ENCODE results near the gene INSR.
"Not testable (repeated sequence)": the region's sequence is repeated elsewhere in the genome, so short reads cannot be mapped to it uniquely, and the experiment has no call there.

The INSR gene

DNA sequence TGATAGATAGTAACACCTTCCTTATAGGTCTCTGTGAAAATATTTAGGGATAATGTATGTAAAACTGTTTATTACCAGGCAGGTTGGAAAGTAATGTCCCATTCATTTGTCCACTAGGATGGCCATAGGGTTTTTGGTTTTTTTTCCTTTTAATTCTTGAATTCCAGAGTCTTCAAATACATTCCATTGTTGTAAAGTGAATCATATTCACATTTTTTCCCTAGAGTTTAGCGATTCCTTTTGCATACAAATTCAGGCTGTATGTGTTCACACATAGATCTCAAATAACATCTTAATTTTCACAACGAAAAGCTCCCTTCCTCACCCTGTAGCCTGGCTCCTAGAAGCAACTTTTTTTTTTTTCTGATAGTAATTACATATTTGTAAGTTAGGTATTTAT is 226.5 kb downstream of the INSR start:
- H3K9me3 Mint-ChIP-seq = peaks cover 3% of the 10 kb centered on the region
- peaks cover 7% of the 10 kb centered on the region for H3K36me3 Mint-ChIP-seq
- H3K27me3 Mint-ChIP-seq = no peaks in the 10 kb centered on the region
- no peak overlapping the region for H3K4me3 Mint-ChIP-seq
- DNase-seq (ENCODE audit: low spot score in 2 of 2) (no peak), ATAC-seq (ENCODE audit: low read depth) (no peak)
- H3K27ac Mint-ChIP-seq = no peak overlapping the region
- peaks cover 9% of the 10 kb centered on the region for H3K4me1 Mint-ChIP-seq

DNA sequence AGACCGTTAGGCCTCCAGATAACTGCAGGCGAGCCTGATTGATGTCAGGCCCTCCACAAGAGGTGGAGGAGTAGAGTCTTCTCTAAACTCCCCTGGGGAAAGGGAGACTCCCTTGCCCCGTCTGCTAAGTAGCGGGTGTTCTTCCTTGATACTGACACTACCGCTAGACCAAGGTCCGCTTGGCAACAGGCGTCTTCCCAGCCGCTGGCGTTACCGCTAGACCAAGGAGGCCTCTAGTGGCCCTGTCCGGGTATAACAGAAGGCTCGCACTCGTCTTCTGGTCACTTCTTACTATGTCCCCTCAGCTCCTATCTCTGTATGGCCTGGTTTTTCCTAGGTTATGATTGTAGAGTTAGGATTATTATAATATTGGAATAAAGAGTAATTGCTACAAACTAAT is 227.1 kb downstream of the INSR start:
- H3K27ac Mint-ChIP-seq; H3K27me3 Mint-ChIP-seq; H3K4me3 Mint-ChIP-seq; ATAC-seq (ENCODE audit: low read depth); H3K4me1 Mint-ChIP-seq; H3K9me3 Mint-ChIP-seq; H3K36me3 Mint-ChIP-seq: not testable (repeated sequence)
- peak in 1 of 2 donors; percentile 9 for DNase-seq (ENCODE audit: low spot score in 2 of 2)

DNA sequence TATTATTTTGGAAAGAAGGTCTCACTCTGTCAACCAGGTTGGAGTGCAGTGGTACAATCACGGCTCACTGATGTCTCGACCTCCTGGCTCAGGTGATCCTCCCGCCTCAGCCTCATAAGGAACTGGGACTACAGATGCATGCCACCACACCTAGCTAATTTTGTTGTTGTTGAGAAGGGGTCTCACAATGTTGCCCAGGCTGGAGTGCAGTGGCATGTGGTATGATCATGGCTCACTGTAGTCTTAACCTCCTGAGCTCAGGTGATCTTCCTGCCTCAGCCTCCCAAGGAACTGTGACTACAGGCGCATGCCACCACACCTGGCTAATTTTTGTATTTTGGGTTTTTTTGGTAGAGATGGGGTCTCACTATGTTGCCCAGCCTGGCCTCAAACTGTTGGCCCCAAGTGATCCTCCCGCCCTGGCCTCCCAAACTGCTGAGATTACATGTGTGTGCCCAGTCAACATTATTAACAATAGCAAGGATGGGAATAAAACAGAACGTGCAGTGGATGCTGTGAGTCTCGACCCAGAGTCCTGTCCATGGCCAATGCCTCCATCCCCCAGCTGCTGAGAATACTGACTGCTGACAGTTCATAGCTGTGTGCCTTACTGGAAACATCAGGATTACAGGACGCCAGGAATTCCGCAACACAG is 230.3 kb downstream of the INSR start:
- H3K27ac Mint-ChIP-seq = no peak overlapping the region
- H3K27me3 Mint-ChIP-seq = no peaks in the 10 kb centered on the region

DNA sequence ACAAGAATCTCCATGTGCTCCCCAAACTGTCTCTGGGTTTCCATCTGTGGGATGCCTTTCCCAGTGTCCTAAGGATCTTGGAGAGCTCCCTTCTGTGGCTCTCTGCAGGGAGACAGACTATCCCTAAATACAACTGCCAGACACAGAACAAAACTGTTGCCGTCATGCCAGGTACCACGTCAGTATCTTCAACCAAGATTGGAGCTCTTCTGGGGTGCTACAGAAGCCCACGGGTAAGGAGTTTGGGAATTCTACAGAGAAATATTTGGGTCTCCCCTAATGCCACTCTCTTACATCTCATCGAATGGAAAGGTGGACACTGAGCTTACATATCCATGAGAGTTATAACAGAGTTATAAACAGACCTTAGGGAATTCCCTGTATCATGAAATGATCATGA is 230.9 kb downstream of the INSR start:
- ATAC-seq (ENCODE audit: low read depth) (no peak), DNase-seq (ENCODE audit: low spot score in 2 of 2) (no peak)
- Mint-ChIP-seq H3K36me3 (no peaks in the 10 kb centered on the region), H3K4me1 (no peaks in the 10 kb centered on the region), H3K27ac (no peak overlapping the region), H3K27me3 (no peaks in the 10 kb centered on the region), H3K9me3 (peaks cover 3% of the 10 kb centered on the region), H3K4me3 (no peak overlapping the region)

More for the DNA sequence above, 230.3 kb downstream of the INSR start:
- H3K4me1 Mint-ChIP-seq = peaks cover 2% of the 10 kb centered on the region
- peaks cover 3% of the 10 kb centered on the region for H3K9me3 Mint-ChIP-seq
- H3K36me3 Mint-ChIP-seq = no peaks in the 10 kb centered on the region
- no peak overlapping the region for H3K4me3 Mint-ChIP-seq
- no peak for ATAC-seq (ENCODE audit: low read depth)
- no peak for DNase-seq (ENCODE audit: low spot score in 2 of 2)
